ENCODE data around the gene GPR107.

GRCh38 chr9:130179331-130179907 lies 125.7 kb downstream of the GPR107 start:
- TF ChIP-seq CTCF (IDR thresholded peaks at IDR 0.05) (no peak), POLR2A (IDR thresholded peaks at IDR 0.05) (no peak), POLR2AphosphoS5 (IDR thresholded peaks at IDR 0.05) (no peak)
